Sigmoid colon (tissue), 4 donors: ENCODE data around the gene NOL9.

Source experiments
- EP300 ChIP-seq, 4 donors: sonication (generic); formaldehyde crosslinking; IDR thresholded peaks; one replicate each; pipeline ENCODE4 v1.6.1; 2017; ENCODE audit warnings: antibody characterized with exemption in 4 of 4
- POLR2A ChIP-seq, 2 donors: fragments of 450-650 bp; IDR thresholded peaks; one replicate each; pipeline ENCODE4 v1.6.1; 2016; ENCODE audit warnings: antibody characterized with exemption in 2 of 2, mild to moderate bottlenecking in 2 of 2, moderate library complexity in 2 of 2
- POLR2AphosphoS5 ChIP-seq, 4 donors: sonication (generic); formaldehyde crosslinking; IDR thresholded peaks; one replicate each; pipeline ENCODE4 v1.6.1; 2017; ENCODE audit warnings: antibody characterized with exemption in 4 of 4
- TF ChIP-seq, protein P1 (sequence below), 4 experiments: fragments of 450-650 bp in 3 of 4; fragments of 200-600 bp in 1 of 4; IDR thresholded peaks; one replicate each; pipeline ENCODE4 v1.5.1; 2016 to 2019; ENCODE audit warnings: antibody characterized with exemption in 4 of 4, mild to moderate bottlenecking in 3 of 4, moderate library complexity in 2 of 4

DNA sequence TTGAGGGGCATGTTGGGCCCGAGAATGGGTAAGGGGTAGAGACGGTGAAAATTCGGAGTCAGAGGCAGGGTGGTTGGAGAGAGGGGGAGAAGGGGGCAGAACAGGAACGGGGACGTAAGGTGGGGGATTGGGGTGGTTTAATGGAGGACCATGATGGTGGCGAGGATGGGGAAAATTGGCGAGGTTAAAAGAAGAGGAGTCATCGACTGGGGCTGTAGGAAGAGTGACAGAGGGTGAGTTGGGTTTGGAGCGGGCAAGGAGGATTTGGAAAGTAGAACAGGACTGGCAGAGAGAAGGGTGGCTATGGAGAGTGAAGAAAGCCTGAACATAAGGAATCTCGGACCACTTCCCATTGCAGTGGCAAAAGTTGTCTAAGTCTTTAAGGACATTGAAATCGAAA lies 14.7 kb upstream of the NOL9 start:
- no peak for TF ChIP-seq POLR2A (IDR thresholded peaks at IDR 0.05)
- no peak for TF ChIP-seq POLR2AphosphoS5 (IDR thresholded peaks at IDR 0.05)
- TF ChIP-seq, protein P1, sequence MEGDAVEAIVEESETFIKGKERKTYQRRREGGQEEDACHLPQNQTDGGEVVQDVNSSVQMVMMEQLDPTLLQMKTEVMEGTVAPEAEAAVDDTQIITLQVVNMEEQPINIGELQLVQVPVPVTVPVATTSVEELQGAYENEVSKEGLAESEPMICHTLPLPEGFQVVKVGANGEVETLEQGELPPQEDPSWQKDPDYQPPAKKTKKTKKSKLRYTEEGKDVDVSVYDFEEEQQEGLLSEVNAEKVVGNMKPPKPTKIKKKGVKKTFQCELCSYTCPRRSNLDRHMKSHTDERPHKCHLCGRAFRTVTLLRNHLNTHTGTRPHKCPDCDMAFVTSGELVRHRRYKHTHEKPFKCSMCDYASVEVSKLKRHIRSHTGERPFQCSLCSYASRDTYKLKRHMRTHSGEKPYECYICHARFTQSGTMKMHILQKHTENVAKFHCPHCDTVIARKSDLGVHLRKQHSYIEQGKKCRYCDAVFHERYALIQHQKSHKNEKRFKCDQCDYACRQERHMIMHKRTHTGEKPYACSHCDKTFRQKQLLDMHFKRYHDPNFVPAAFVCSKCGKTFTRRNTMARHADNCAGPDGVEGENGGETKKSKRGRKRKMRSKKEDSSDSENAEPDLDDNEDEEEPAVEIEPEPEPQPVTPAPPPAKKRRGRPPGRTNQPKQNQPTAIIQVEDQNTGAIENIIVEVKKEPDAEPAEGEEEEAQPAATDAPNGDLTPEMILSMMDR (IDR thresholded peaks at IDR 0.05): no peak
- TF ChIP-seq EP300 (IDR thresholded peaks at IDR 0.05): no peak
